ENCODE data around the gene FBXO30.

FBXO30 gene

GRCh38 chr6:145814035-145814500, 527 bp downstream of the FBXO30 start:
- H3K27ac Mint-ChIP-seq (ENCODE audit: low read depth): peak overlapping the region; percentile 91
- DNase-seq (ENCODE audit: low spot score in 2 of 2) (no peak), ATAC-seq (replicated peaks; ENCODE audit: extremely low read depth, poor library complexity, severe bottlenecking) (peak; percentile 16)
- peak overlapping the region; percentile 91 for H3K4me3 Mint-ChIP-seq
- H3K9me3 Mint-ChIP-seq: no peaks in the 10 kb centered on the region
- H3K27me3 Mint-ChIP-seq: no peaks in the 10 kb centered on the region
- H3K4me1 Mint-ChIP-seq: peaks cover 66% of the 10 kb centered on the region
- H3K36me3 Mint-ChIP-seq (ENCODE audit: insufficient read depth): peaks cover 14% of the 10 kb centered on the region

GRCh38 chr6:145813285-145814034, 1.1 kb downstream of the FBXO30 start:
- DNase-seq (ENCODE audit: low spot score in 2 of 2): no peak
- Mint-ChIP-seq H3K4me1 (peaks cover 65% of the 10 kb centered on the region), H3K9me3 (no peaks in the 10 kb centered on the region)

DNA sequence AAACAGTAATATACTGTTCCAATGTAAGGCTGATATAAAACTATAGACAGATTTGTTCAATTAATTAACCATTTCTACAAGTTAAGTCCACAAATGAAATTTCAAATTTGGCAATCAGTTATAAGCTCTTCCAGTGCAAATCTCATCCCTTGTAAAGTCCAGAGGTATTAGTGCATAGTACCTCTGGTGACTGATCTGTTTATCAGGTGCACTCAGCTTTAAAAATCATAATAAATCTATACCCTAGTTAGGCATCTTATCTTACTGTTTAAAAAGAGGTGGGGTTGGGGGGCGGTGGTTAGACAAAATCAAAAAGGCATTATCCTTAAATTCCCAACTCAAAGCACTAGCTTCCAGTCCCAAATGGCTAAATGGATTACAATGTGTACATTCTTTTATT, 2.9 kb downstream of the FBXO30 start:
- Mint-ChIP-seq H3K36me3 (ENCODE audit: insufficient read depth) (peaks cover 14% of the 10 kb centered on the region), H3K27me3 (no peaks in the 10 kb centered on the region), H3K4me3 (no peak overlapping the region), H3K4me1 (peaks cover 62% of the 10 kb centered on the region), H3K27ac (ENCODE audit: low read depth) (no peak overlapping the region), H3K9me3 (no peaks in the 10 kb centered on the region)
- no peak for DNase-seq (ENCODE audit: low spot score in 2 of 2)
- no peak for ATAC-seq (replicated peaks; ENCODE audit: extremely low read depth, poor library complexity, severe bottlenecking)

More at GRCh38 chr6:145813285-145814034, 1.1 kb downstream of the FBXO30 start:
- H3K36me3 Mint-ChIP-seq (ENCODE audit: insufficient read depth): peaks cover 14% of the 10 kb centered on the region
- no peaks in the 10 kb centered on the region for H3K27me3 Mint-ChIP-seq
- peak overlapping the region; percentile 91 for H3K4me3 Mint-ChIP-seq
- no peak for ATAC-seq (replicated peaks; ENCODE audit: extremely low read depth, poor library complexity, severe bottlenecking)
- peak overlapping the region; percentile 91 for H3K27ac Mint-ChIP-seq (ENCODE audit: low read depth)

- DNase-seq (ENCODE audit: low spot score in 2 of 2) (no peak), ATAC-seq (replicated peaks; ENCODE audit: extremely low read depth, poor library complexity, severe bottlenecking) (no peak)
- Mint-ChIP-seq H3K27me3 (no peaks in the 10 kb centered on the region), H3K4me3 (no peak overlapping the region), H3K9me3 (no peaks in the 10 kb centered on the region), H3K4me1 (peaks cover 57% of the 10 kb centered on the region), H3K36me3 (ENCODE audit: insufficient read depth) (peaks cover 18% of the 10 kb centered on the region), H3K27ac (ENCODE audit: low read depth) (no peak overlapping the region)
Measured at GRCh38 chr6:145809785-145810184, 4.8 kb downstream of the FBXO30 start.

DNA sequence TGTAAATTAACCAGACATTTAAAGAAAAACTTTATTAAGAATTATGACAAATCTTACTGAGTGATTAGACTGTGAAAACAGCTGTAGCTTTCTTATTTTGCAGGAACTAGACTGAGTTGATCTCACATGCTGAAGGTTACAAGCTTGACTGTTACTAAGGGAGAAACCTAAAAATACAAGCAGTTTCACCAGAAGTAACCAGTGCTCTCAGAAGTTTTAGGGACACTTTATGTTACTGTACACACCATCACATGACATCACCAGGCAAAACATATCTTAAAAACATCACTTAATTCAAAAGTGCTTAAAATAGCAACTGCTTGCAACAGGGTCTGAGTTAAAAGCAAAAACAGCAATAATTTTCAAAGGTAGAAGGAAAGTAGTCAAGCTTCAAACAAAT, 5.4 kb downstream of the FBXO30 start:
- ATAC-seq (replicated peaks; ENCODE audit: extremely low read depth, poor library complexity, severe bottlenecking): no peak
- DNase-seq (ENCODE audit: low spot score in 2 of 2): no peak
- H3K36me3 Mint-ChIP-seq (ENCODE audit: insufficient read depth): peaks cover 17% of the 10 kb centered on the region
- no peaks in the 10 kb centered on the region for H3K9me3 Mint-ChIP-seq
- H3K27me3 Mint-ChIP-seq: no peaks in the 10 kb centered on the region
- no peak overlapping the region for H3K27ac Mint-ChIP-seq (ENCODE audit: low read depth)
- peaks cover 57% of the 10 kb centered on the region for H3K4me1 Mint-ChIP-seq
- H3K4me3 Mint-ChIP-seq: no peak overlapping the region

GRCh38 chr6:145808239-145808638, 6.4 kb downstream of the FBXO30 start:
- no peaks in the 10 kb centered on the region for H3K27me3 Mint-ChIP-seq
- no peak for DNase-seq (ENCODE audit: low spot score in 2 of 2)
- no peaks in the 10 kb centered on the region for H3K9me3 Mint-ChIP-seq
- no peak overlapping the region for H3K27ac Mint-ChIP-seq (ENCODE audit: low read depth)
- no peak overlapping the region for H3K4me3 Mint-ChIP-seq
- peaks cover 55% of the 10 kb centered on the region for H3K4me1 Mint-ChIP-seq
- no peak for ATAC-seq (replicated peaks; ENCODE audit: extremely low read depth, poor library complexity, severe bottlenecking)
- H3K36me3 Mint-ChIP-seq (ENCODE audit: insufficient read depth): peaks cover 11% of the 10 kb centered on the region

DNA sequence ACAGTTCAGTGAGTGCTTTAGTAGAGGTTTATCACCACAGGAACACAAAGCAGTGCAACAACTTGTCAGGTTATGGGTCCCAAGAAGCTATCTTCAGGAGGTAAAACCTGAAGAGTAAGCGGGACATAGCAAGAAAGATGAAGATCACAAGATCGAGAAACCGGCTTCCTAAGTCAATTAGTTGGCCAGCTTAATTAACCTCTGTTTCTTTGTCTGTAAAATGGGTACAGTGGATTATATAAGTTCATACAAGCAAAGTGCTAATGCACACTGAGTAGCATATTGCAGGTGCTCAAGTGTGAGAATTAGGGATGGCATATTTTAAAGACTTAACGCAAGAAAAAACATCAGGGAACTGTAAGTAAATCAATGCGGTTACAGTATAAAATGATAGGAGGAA, 12.5 kb downstream of the FBXO30 start:
- peaks cover 50% of the 10 kb centered on the region for H3K4me1 Mint-ChIP-seq
- H3K27me3 Mint-ChIP-seq: no peaks in the 10 kb centered on the region
- no peaks in the 10 kb centered on the region for H3K9me3 Mint-ChIP-seq
- ATAC-seq (replicated peaks; ENCODE audit: extremely low read depth, poor library complexity, severe bottlenecking) (no peak), DNase-seq (ENCODE audit: low spot score in 2 of 2) (no peak)
- H3K36me3 Mint-ChIP-seq (ENCODE audit: insufficient read depth): peaks cover 14% of the 10 kb centered on the region
- no peak overlapping the region for H3K4me3 Mint-ChIP-seq
- H3K27ac Mint-ChIP-seq (ENCODE audit: low read depth): no peak overlapping the region

GRCh38 chr6:145801021-145801420, 13.6 kb downstream of the FBXO30 start:
- H3K4me3 Mint-ChIP-seq: no peak overlapping the region
- ATAC-seq (replicated peaks; ENCODE audit: extremely low read depth, poor library complexity, severe bottlenecking): no peak

GRCh38 chr6:145798530-145798929, 16.1 kb downstream of the FBXO30 start:
- no peak for ATAC-seq (replicated peaks; ENCODE audit: extremely low read depth, poor library complexity, severe bottlenecking)
- Mint-ChIP-seq H3K4me3 (no peak overlapping the region), H3K4me1 (peaks cover 40% of the 10 kb centered on the region), H3K9me3 (no peaks in the 10 kb centered on the region), H3K27ac (ENCODE audit: low read depth) (no peak overlapping the region), H3K36me3 (ENCODE audit: insufficient read depth) (peaks cover 8% of the 10 kb centered on the region), H3K27me3 (no peaks in the 10 kb centered on the region)
- no peak for DNase-seq (ENCODE audit: low spot score in 2 of 2)

More at GRCh38 chr6:145801021-145801420, 13.6 kb downstream of the FBXO30 start:
- H3K4me1 Mint-ChIP-seq: peaks cover 53% of the 10 kb centered on the region
- no peaks in the 10 kb centered on the region for H3K27me3 Mint-ChIP-seq
- H3K27ac Mint-ChIP-seq (ENCODE audit: low read depth): no peak overlapping the region
- peaks cover 14% of the 10 kb centered on the region for H3K36me3 Mint-ChIP-seq (ENCODE audit: insufficient read depth)
- no peaks in the 10 kb centered on the region for H3K9me3 Mint-ChIP-seq
- DNase-seq (ENCODE audit: low spot score in 2 of 2): no peak

DNA sequence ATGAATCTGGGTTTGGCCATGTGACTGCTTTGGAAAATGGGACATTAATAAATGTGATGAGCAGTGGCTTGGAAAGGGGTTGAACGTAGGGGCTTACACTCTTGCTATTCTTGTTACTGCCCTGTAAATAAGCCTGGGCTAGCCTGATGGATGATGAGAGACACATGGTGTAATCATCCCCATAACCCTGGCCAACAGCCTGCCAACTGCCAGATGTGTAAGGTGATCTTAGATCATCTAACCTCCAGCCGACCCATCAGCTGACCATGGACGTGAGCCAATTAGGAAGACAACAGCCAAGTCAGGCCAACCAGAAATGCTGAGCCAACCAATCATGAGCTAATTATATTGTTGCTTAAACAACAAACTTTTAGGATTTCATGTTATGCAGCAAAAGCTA, 25.2 kb downstream of the FBXO30 start:
- Mint-ChIP-seq H3K9me3 (peaks cover 7% of the 10 kb centered on the region), H3K27me3 (no peaks in the 10 kb centered on the region), H3K4me1 (peaks cover 5% of the 10 kb centered on the region), H3K27ac (ENCODE audit: low read depth) (no peak overlapping the region), H3K4me3 (no peak overlapping the region), H3K36me3 (ENCODE audit: insufficient read depth) (peaks cover 1% of the 10 kb centered on the region)
- DNase-seq (ENCODE audit: low spot score in 2 of 2) (no peak), ATAC-seq (replicated peaks; ENCODE audit: extremely low read depth, poor library complexity, severe bottlenecking) (no peak)

DNA sequence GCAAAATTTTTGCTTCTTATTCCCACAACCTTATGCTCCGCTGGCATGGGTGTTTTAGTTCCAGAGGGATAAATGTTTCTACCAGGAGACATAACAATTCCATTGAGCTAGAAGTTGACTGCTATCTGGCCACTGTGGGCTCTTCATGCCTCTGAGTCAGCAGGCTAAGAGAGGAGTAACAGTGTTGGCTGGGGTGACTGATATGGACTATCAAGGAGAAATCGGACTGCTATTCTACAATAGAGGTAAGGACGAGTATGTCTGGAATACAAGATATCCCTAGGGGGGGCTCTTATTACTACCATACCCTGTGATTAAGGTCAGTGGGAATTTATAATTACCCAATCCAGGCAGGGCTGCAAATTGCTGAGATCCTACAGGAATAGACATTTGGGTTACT, 26.9 kb downstream of the FBXO30 start:
- H3K4me3 Mint-ChIP-seq: no peak overlapping the region
- no peaks in the 10 kb centered on the region for H3K27me3 Mint-ChIP-seq
- H3K36me3 Mint-ChIP-seq (ENCODE audit: insufficient read depth): peaks cover 1% of the 10 kb centered on the region
- no peak overlapping the region for H3K27ac Mint-ChIP-seq (ENCODE audit: low read depth)
- peaks cover 7% of the 10 kb centered on the region for H3K9me3 Mint-ChIP-seq
- peaks cover 5% of the 10 kb centered on the region for H3K4me1 Mint-ChIP-seq
- DNase-seq (ENCODE audit: low spot score in 2 of 2) (no peak), ATAC-seq (replicated peaks; ENCODE audit: extremely low read depth, poor library complexity, severe bottlenecking) (no peak)

DNA sequence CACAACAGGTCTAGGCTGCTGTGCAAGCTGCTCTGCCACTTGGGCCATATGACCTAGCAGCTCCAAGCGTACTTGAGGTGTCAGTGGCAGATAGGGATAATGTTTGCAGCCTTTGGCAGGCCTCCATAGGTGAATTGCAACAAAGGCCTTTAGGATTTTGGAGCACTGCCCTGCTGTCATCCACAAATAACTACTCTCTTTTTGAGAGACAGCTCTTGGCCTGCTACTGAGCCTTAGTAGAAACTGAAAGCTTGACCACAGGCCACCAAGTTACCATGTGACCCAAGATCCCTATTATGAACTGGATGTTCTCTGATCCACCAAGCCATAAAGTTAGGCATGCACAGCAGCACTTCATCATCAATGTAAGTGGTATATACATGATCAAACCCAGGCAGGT, 29.9 kb downstream of the FBXO30 start:
- no peaks in the 10 kb centered on the region for H3K36me3 Mint-ChIP-seq (ENCODE audit: insufficient read depth)
- H3K9me3 Mint-ChIP-seq: no peaks in the 10 kb centered on the region
- no peaks in the 10 kb centered on the region for H3K27me3 Mint-ChIP-seq
- DNase-seq (ENCODE audit: low spot score in 2 of 2): no peak
- no peak overlapping the region for H3K27ac Mint-ChIP-seq (ENCODE audit: low read depth)
- H3K4me3 Mint-ChIP-seq: no peak overlapping the region
- ATAC-seq (replicated peaks; ENCODE audit: extremely low read depth, poor library complexity, severe bottlenecking): no peak
- H3K4me1 Mint-ChIP-seq: no peaks in the 10 kb centered on the region

DNA sequence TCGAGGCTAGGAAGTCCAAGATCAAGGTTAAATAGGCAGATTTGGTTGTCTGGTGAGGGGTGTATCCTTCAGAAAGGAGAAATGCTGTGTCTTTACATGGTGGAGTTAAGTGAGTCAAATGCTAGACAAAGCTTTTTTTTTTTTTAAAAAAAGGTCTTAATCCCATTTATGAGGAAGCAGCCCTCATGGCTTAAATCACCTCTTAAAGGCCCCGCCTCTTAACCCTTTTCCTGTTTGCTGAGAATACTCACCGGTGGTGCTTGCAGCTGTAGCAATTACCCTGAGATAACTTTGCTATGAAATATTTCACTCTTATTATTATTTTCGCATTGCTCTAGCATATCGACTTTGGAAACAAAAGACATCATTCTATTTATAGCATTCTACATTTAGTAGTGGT, 30.8 kb downstream of the FBXO30 start:
- ATAC-seq (replicated peaks; ENCODE audit: extremely low read depth, poor library complexity, severe bottlenecking) (no peak), DNase-seq (ENCODE audit: low spot score in 2 of 2) (no peak)
- Mint-ChIP-seq H3K27ac (ENCODE audit: low read depth) (no peak overlapping the region), H3K4me3 (no peak overlapping the region), H3K27me3 (no peaks in the 10 kb centered on the region), H3K4me1 (no peaks in the 10 kb centered on the region), H3K9me3 (no peaks in the 10 kb centered on the region), H3K36me3 (ENCODE audit: insufficient read depth) (no peaks in the 10 kb centered on the region)
